Smooth muscle cell (in vitro differentiated cells): ENCODE results near the gene SPHK2. TPM values are rescaled to one million over a fixed set of nuclear protein-coding genes. Genes with fewer than 3 reads are reported as not detected.

Source experiments
- DNase-seq: peaks from one replicate; lab custom pipeline; 2025; ENCODE audit not compliant: unreplicated experiment; lab: John Stamatoyannopoulos, UW
- H2AFZ ChIP-seq: fragments of 200-600 bp; sonication (generic); 2 replicates; pipeline ENCODE4 v1.6.0; 2016; ENCODE audit warnings: antibody characterized with exemption, low read depth, mild to moderate bottlenecking
- H3F3A ChIP-seq: fragments of 200-600 bp; sonication (generic); 2 replicates; pipeline ENCODE4 v1.6.0; 2017; ENCODE audit warnings: antibody characterized with exemption, low read depth
- H3K27ac ChIP-seq: fragments of 200-600 bp; sonication (generic); 2 replicates; pipeline ENCODE4 v1.5.1; 2016; ENCODE audit warnings: low read depth, mild to moderate bottlenecking
- H3K27me3 ChIP-seq: fragments of 200-600 bp; sonication (generic); 2 replicates; pipeline ENCODE4 v1.6.1; 2016; ENCODE audit warnings: low read depth, mild to moderate bottlenecking
- H3K36me3 ChIP-seq: fragments of 200-600 bp; sonication (generic); 2 replicates; pipeline ENCODE4 v1.5.1; 2016; ENCODE audit warnings: low read depth
- H3K4me1 ChIP-seq: fragments of 200-600 bp; sonication (generic); 2 replicates; pipeline ENCODE4 v1.5.1; 2016; ENCODE audit warnings: low read depth
- H3K4me2 ChIP-seq: fragments of 200-600 bp; sonication (generic); 2 replicates; pipeline ENCODE4 v1.6.0; 2016; ENCODE audit warnings: mild to moderate bottlenecking
- H3K4me3 ChIP-seq: fragments of 200-600 bp; sonication (generic); 2 replicates; pipeline ENCODE4 v1.5.1; 2016; ENCODE audit warnings: mild to moderate bottlenecking
- H3K79me2 ChIP-seq: fragments of 200-600 bp; sonication (generic); 2 replicates; pipeline ENCODE4 v1.6.0; 2016; ENCODE audit warnings: low read depth, mild to moderate bottlenecking
- H3K9ac ChIP-seq: fragments of 200-600 bp; sonication (generic); 2 replicates; pipeline ENCODE4 v1.6.0; 2016; ENCODE audit warnings: low read depth
- H3K9me3 ChIP-seq: fragments of 200-600 bp; sonication (generic); replicated peaks from 2 replicates; pipeline ENCODE4 v1.5.1; 2016; ENCODE audit warnings: low read depth
- H4K20me1 ChIP-seq: fragments of 200-600 bp; sonication (generic); 2 replicates; pipeline ENCODE4 v1.6.0; 2016; ENCODE audit warnings: low read depth
- WGBS: methylation state at CpG from one replicate; pipeline ENCODE4 v1.1.7; 2016; ENCODE audit warnings: low lambda C conversion rate; 5-methylcytosine and 5-hydroxymethylcytosine counted together
- polyA plus RNA-seq: library from polyadenylated mRNA; unstranded; fragments of >200 nt; fragmentation: Nextera tagmentation; extraction: Ambion mirVana; gene quantifications from 2 replicates; pipeline ENCODE4 v1.2.1, GENCODE V29; 2016
- total RNA-seq: library from RNA; depleted of rRNA; stranded (reverse); fragments of >200 nt; gene quantifications from 2 replicates; pipeline ENCODE4 v1.2.3, GENCODE V29; 2014
- TF ChIP-seq, protein P1 (sequence below): fragments of 200-600 bp; sonication (generic); IDR thresholded peaks from 2 replicates; pipeline ENCODE4 v1.5.1; 2017; ENCODE audit warnings: borderline replicate concordance, mild to moderate bottlenecking, antibody characterized with exemption; ENCODE audit not compliant: insufficient read depth, poor library complexity, severe bottlenecking

Gene SPHK2
- total and polyA plus RNA-seq, 2 experiments from 2014 or later = 8.2 to 9.3 TPM

DNA sequence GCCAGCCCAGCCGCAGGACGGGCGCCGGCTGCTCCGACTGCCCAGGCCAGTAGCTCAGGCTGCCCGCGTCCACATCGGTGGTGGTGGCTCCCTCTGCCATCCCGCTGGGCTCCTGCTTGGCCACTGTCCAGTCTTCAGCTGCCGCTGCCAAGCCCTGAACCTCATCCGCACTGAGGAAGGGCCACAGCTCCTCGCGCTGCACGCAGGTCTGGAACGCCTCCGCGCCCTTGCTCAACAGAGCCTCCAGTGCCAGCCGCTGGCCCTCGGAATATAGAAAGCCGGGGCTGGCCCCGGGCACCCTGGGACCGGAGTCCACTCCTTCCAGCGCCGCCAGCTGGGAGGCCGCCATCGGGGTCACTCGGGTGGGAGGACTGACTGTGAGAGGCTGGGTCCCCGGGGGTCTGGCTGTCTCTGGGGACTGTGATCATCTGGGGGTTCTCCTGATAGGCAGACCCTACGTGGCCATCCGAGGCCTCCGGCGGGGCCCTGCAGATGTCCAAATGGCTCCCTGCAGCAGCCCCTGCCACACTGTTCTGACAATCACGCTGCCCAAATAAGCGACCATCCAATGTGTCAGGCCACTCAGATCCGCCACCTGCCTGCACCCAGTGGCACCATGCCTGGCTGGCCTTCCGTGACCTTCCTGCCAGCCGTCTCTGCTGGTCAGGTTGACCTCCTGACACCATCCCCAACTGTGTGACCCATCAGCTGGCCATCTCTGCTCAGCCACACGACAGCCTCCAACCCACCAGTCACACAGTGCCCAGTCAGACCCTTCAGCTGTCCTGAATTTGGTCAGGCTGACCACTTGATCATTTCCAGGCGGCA, 6.1 kb upstream of the SPHK2 start:
- TF ChIP-seq, protein P1, sequence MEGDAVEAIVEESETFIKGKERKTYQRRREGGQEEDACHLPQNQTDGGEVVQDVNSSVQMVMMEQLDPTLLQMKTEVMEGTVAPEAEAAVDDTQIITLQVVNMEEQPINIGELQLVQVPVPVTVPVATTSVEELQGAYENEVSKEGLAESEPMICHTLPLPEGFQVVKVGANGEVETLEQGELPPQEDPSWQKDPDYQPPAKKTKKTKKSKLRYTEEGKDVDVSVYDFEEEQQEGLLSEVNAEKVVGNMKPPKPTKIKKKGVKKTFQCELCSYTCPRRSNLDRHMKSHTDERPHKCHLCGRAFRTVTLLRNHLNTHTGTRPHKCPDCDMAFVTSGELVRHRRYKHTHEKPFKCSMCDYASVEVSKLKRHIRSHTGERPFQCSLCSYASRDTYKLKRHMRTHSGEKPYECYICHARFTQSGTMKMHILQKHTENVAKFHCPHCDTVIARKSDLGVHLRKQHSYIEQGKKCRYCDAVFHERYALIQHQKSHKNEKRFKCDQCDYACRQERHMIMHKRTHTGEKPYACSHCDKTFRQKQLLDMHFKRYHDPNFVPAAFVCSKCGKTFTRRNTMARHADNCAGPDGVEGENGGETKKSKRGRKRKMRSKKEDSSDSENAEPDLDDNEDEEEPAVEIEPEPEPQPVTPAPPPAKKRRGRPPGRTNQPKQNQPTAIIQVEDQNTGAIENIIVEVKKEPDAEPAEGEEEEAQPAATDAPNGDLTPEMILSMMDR = no peak
- Histone ChIP-seq H3K36me3 (peaks cover 3% of the 10 kb centered on the region), H3K4me1 (peaks cover 21% of the 10 kb centered on the region), H3F3A (peaks cover 21% of the 10 kb centered on the region), H2AFZ (no peak overlapping the region), H3K27me3 (no peaks in the 10 kb centered on the region), H3K79me2 (peaks cover 20% of the 10 kb centered on the region), H3K9me3 (no peaks in the 10 kb centered on the region), H3K4me2 (no peak overlapping the region), H4K20me1 (peaks cover 36% of the 10 kb centered on the region), H3K9ac (no peak overlapping the region), H3K4me3 (no peak overlapping the region), H3K27ac (no peak overlapping the region)
- WGBS = 96% methylated on average over 38 of the region's 39 CpGs
- no peak for DNase-seq

DNA sequence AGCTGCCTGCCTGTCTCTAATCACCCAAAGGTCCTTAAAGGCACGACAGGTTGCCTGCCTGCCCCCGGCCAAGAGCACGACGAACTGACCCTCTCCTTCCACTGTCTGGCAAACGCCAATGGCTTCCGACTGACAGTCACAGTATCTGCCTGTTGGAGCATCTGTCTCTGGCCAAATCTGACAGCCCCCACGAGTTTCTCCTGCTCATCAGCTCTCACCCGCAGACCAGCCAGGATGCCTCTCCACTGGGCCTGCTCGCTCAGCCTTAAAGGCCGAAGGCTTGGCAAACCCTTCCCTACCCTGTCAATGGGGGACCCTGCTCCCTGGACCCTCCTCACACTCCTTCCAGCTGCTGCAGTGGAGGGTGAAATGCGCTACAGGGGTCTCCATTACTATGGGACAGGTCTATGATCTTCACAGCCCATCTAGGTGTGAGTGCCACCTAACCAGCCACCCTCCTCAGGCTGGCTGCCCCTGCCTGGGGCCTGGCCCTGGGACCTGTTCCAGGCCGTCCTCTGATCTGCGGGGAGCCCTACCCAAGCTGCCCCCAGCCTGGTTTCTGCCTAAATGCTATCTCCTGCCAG, 5.4 kb upstream of the SPHK2 start:
- Histone ChIP-seq H3K27me3 (no peaks in the 10 kb centered on the region), H3K9ac (no peak overlapping the region), H3K79me2 (peaks cover 27% of the 10 kb centered on the region), H3K4me3 (no peak overlapping the region), H3K27ac (no peak overlapping the region), H3K9me3 (no peaks in the 10 kb centered on the region), H3K4me1 (peaks cover 21% of the 10 kb centered on the region), H3K4me2 (no peak overlapping the region), H4K20me1 (peaks cover 41% of the 10 kb centered on the region), H3K36me3 (peaks cover 3% of the 10 kb centered on the region), H3F3A (peaks cover 21% of the 10 kb centered on the region), H2AFZ (no peak overlapping the region)
- WGBS = 86% methylated on average over 13 of the region's 13 CpGs
- DNase-seq = no peak
- TF ChIP-seq, protein P1 = no peak

DNA sequence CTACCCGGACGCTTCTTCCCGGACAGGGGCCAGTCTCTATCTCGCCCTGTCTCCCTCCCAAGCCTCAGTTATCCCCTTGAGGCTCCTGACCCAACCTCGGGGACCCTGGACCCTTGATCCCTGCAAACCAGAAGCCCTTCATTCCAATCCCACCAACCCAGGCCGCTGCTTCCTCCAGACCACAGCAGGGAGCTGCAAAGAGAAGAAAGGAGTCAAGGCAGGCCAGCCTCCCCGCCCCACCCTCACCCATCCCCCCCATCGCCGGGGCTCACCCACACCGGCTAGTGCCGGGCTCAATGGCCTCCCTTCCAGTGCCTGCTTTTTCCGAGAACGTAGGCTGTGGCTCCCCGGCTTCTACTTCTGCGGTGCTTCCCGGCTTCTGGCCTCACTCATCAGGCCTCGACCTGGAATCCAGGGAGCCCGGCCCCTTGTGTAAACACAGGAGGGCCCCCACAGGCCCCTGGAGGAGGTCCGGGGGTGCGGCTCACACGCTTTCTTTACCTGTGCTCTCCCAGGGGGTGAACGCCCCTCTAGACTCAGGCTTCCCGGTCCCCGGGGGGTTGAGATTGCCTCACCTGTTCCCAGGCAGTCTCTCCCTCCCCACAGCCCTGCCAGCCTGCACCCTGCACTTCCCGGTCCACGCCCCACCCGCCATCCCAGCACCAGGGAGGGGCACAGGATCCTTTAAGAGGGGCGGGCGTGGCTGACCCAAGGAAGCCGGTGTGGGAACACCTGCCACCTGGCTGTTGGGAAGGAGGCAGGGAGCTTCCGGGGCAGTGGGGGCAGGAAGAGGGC, 4.7 kb upstream of the SPHK2 start, which contains the start of gene FAM83E:
FAM83E (minus strand) TSS at position 641 of the 795 bp plus-strand sequence. CDS start 1,704 bp downstream, outside the sequence.
- Histone ChIP-seq H3F3A (peaks cover 21% of the 10 kb centered on the region), H4K20me1 (peaks cover 41% of the 10 kb centered on the region), H2AFZ (no peak within 1 kb of the TSS), H3K4me2 (no peak within 1 kb of the TSS), H3K9me3 (no peaks in the 10 kb centered on the region), H3K79me2 (peaks cover 27% of the 10 kb centered on the region), H3K9ac (no peak within 1 kb of the TSS), H3K4me3 (no peak within 1 kb of the TSS), H3K27me3 (no peaks in the 10 kb centered on the region), H3K36me3 (peaks cover 3% of the 10 kb centered on the region), H3K4me1 (peaks cover 21% of the 10 kb centered on the region), H3K27ac (no peak within 1 kb of the TSS)
- DNase-seq = no peak
- WGBS = 61% methylated on average over 25 of the region's 31 CpGs
- TF ChIP-seq, protein P1 = no peak
